ENCODE measurements around the gene SERPINA1.
"Not testable (repeated sequence)": the region's sequence is repeated elsewhere in the genome, so short reads cannot be mapped to it uniquely, and the experiment has no call there.

SERPINA1 gene

GRCh38 chr14:94382716-94383596 lies 5.4 kb downstream of the SERPINA1 start:
- no peak for DNase-seq

DNA sequence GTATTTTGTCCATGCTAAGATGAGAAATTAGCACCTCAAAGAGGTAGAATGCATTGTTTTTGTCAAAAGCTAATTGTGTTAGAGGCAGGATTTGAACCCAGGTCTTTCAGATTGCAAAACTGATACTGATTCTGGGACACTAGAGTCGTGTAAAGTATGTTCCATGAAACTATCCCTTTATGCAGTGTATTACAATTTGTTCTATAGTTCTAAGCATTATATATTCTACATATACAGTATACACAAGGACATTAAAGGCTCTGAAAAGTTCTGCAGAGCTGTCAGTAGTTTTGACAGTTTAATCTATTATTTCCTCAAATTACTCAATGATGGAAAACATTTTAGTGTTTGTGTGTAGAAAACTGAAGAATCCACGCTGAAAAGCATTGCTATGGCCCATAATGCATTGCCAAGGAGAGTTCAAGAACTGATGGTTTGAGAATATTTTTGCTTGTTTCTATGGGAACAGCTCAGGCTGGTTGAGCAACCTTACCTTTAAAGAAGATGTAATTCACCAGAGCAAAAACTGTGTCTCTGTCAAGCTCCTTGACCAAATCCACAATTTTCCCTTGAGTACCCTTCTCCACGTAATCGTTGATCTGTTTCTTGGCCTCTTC lies 6.2 kb downstream of the SERPINA1 start:
- DNase-seq: no peak

DNA sequence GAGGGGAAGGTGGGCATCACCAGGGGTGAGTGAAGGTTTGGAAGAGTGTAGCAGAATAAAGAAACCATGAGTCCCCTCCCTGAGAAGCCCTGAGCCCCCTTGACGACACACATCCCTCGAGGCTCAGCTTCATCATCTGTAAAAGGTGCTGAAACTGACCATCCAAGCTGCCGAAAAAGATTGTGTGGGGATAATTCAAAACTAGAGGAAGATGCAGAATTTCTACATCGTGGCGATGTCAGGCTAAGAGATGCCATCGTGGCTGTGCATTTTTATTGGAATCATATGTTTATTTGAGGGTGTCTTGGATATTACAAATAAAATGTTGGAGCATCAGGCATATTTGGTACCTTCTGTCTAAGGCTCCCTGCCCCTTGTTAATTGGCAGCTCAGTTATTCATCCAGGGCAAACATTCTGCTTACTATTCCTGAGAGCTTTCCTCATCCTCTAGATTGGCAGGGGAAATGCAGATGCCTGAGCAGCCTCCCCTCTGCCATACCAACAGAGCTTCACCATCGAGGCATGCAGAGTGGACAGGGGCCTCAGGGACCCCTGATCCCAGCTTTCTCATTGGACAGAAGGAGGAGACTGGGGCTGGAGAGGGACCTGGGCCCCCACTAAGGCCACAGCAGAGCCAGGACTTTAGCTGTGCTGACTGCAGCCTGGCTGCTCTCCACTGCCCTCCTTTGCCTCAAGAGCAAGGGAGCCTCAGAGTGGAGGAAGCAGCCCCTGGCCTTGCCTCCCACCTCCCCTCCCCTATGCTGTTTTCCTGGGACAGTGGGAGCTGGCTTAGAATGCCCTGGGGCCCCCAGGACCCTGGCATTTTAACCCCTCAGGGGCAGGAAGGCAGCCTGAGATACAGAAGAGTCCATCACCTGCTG lies 7.0 kb downstream of the SERPINA1 start:
- no peak for DNase-seq

DNA sequence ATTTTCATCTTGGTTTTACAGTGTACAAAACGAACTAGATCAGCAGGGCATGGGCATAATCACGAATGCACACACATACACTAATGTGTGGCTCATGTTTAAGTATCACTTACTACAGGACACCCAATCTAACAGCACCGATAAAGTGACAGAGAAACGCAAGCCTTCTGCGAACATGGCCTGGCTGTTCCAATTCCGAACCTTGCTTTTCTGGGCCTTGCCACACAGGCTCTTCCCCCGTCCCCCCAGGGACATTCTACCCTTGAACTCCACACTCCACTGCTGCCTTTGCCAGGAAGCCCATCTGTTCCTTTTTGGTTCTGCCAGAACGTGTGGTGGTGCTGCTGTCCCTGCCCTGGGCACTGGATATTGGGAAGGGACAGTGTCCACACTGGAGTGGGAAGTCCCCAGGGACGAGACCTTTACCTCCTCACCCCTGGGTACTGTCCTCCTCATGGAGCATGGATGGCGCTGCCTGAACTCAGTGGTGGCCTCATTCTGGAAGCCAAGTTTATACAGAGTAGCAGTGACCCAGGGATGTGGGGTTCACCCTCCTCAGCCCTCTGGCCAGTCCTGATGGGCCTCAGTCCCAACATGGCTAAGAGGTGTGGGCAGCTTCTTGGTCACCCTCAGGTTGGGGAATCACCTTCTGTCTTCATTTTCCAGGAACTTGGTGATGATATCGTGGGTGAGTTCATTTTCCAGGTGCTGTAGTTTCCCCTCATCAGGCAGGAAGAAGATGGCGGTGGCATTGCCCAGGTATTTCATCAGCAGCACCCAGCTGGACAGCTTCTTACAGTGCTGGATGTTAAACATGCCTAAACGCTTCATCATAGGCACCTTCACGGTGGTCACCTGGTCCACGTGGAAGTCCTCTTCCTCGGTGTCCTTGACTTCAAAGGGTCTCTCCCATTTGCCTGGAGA lies 7.9 kb downstream of the SERPINA1 start:
- no peak for DNase-seq

DNA sequence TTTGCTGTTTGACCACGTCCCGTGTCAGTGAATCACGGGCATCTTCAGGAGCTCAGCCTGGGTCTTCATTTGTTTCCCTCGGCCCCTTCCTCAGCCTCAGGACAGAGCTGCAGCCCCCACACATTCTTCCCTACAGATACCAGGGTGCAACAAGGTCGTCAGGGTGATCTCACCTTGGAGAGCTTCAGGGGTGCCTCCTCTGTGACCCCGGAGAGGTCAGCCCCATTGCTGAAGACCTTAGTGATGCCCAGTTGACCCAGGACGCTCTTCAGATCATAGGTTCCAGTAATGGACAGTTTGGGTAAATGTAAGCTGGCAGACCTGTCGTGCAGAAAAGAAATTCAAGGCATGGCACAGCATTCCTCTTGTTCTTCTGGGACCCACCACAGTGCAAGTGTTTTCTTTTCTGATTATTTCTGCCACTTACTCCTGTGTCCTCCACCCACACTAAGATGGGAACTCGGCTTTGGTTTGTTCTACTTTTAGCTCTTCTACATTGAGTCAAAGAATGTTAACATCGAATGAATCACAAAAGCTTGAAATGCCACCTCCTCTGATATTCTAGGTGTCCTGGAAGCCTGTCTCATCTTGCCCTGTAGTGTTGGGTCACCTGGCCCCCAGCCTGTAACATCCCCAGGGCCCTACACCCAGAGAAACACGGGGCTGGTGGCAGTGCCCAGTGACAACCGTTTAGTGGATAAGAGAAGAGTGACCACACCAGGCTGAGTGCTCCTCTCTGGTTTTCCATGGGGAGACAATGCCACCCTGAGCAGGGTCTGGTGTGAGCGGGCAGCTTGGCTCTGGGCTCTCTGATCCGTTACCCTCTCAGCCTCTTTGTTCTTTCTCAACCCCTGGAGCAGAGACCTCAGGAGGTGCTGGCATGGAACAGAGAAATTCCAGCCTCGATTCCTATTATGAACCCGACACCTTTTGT lies 8.8 kb downstream of the SERPINA1 start:
- no peak for DNase-seq

- no peak for DNase-seq
These were observed 9.7 kb downstream of the SERPINA1 start for GRCh38 chr14:94378527-94379290.

DNA sequence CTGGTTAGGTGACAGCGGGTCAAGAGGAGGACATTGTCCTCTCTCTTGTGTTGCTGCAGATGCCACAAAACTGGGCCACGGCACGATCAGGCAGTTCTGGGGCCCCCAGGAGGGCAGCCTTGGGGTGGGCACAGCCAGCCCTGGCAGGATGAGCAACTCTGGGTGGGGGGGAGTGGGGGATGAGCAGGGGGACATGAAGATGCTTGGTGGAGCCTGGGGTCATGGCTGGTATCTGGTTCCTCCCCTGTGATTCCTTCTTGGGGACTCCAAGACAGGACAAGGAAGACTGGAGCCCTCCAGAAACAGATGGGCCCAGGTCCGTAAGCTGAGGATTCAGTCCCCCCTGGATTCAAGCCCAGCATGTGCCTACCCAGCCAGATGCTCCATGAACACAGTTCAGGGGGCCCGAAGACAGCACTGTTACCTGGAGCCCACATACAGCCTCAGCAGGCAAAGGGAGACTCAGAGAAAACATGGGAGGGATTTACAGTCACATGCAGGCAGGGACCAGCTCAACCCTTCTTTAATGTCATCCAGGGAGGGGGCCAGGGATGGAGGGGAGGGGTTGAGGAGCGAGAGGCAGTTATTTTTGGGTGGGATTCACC lies 10.4 kb downstream of the SERPINA1 start:
- no peak for DNase-seq

- no peak for DNase-seq
These were observed 11.2 kb downstream of the SERPINA1 start for GRCh38 chr14:94376976-94377865.

GRCh38 chr14:94376108-94376975 lies 12.1 kb downstream of the SERPINA1 start:
- DNase-seq: no peak

- DNase-seq: no peak
These were observed 12.8 kb downstream of the SERPINA1 start for GRCh38 chr14:94375552-94376107.

- no peak for DNase-seq
These were observed 13.6 kb downstream of the SERPINA1 start for GRCh38 chr14:94374749-94375260.

DNA sequence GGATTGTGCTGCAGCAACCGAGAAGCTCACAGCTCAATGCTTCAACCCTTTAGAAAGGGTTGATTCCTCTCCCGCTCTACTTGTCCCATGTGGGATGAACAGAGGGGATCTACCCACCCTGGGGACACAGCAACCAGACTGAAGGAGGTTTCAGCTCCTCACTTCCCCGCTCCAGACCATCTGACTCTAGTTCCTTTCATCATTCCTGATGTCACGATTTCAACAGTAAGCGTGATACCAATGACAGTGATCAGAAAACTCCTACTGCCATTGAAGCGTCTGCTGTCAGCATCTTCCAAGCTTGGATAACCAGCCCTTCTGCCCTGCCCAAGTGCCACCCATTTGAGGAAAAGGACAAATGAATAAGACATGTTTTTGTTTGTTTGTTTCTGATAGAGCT lies 14.3 kb downstream of the SERPINA1 start:
- no peak for DNase-seq

GRCh38 chr14:94373708-94374107 lies 14.7 kb downstream of the SERPINA1 start:
- no peak for DNase-seq

DNA sequence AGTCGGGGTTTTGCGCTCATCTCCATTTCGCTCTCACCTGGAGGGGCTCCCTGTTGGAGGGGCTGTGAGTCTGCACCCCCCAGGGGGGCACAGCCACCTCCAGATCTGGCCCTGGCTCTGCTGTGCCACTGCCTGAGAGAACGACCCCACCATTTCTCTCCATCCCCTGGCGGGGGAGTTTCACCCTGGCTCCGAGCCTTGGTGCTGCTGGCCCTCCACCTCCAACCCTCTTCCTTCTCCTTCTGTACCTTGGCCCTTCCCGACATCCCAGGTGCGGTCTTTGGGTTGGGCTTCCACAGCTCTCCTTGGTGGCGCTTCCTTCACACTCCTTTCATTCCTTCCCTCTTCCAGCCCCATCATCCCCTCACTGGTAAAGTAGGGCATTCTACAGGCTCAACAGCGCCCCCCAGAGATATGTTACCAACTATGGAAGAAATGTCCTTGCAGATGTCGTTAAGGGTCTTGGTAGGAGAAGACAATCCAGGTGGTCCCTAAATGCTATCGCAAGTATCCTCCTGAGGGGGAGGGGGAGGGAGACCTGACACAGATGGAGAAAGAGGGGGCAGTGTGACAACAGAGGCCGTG lies 16.3 kb downstream of the SERPINA1 start:
- DNase-seq: no peak

- no peak for DNase-seq
These were observed 17.9 kb downstream of the SERPINA1 start for GRCh38 chr14:94370524-94370910.

GRCh38 chr14:94369766-94370523 lies 18.5 kb downstream of the SERPINA1 start:
- not testable (repeated sequence) for DNase-seq
